ENCODE data around the gene MRPL27. TPM values are rescaled to one million over a fixed set of nuclear protein-coding genes. Genes with fewer than 3 reads are reported as not detected.

Gene MRPL27
- total RNA-seq, 1 donor from 2014 or later = 77.2 TPM

DNA sequence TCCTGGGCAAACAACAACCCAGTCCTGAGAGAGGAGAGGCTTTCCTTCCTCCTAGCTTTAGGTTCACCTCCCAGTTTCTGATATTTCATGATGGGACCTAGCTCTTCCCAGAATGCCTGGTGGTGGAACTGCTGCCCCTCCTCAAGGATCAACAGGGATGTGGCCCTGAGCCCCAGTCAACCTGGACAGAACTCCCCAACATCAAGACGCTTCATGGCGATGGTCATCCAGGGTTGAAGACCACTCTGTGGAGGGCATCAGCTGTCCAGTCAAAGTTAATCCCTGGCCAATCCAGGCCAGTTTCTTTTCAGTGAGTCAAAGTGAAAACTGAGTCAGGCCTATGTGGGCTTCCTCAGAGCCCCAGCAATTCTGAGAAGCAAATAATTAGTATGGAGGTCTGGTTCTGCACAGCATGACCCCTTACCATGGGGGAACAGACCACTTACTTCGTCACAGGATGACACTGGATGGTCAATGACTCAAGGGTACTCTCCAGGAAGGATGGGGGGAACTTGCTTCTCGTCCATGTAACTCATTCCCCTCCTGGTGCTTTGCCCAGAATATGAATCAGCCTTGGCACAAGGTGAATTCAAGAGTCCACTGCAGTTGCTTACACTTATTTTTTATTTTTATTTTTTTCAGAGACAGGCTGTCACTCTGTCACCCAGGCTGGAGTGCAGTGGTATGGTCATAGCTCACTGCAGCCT lies 41.7 kb downstream of the MRPL27 start:
- no peaks in the 10 kb centered on the region for H3K9me3 Mint-ChIP-seq (ENCODE audit: unreplicated experiment)
- peaks cover 6% of the 10 kb centered on the region for H3K27me3 Mint-ChIP-seq (ENCODE audit: unreplicated experiment)
- TF ChIP-seq, protein P1, sequence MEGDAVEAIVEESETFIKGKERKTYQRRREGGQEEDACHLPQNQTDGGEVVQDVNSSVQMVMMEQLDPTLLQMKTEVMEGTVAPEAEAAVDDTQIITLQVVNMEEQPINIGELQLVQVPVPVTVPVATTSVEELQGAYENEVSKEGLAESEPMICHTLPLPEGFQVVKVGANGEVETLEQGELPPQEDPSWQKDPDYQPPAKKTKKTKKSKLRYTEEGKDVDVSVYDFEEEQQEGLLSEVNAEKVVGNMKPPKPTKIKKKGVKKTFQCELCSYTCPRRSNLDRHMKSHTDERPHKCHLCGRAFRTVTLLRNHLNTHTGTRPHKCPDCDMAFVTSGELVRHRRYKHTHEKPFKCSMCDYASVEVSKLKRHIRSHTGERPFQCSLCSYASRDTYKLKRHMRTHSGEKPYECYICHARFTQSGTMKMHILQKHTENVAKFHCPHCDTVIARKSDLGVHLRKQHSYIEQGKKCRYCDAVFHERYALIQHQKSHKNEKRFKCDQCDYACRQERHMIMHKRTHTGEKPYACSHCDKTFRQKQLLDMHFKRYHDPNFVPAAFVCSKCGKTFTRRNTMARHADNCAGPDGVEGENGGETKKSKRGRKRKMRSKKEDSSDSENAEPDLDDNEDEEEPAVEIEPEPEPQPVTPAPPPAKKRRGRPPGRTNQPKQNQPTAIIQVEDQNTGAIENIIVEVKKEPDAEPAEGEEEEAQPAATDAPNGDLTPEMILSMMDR (IDR thresholded peaks at IDR 0.05; ENCODE audit: partially characterized antibody, unreplicated experiment) = no peak
- H3K4me1 Mint-ChIP-seq (ENCODE audit: low read depth, unreplicated experiment) = peaks cover 10% of the 10 kb centered on the region
- no peak overlapping the region for H3K27ac Mint-ChIP-seq (ENCODE audit: unreplicated experiment)
- no peak overlapping the region for H3K4me3 Mint-ChIP-seq (ENCODE audit: unreplicated experiment)
- H3K36me3 Mint-ChIP-seq (ENCODE audit: unreplicated experiment) = no peaks in the 10 kb centered on the region
- DNase-seq = no peak

DNA sequence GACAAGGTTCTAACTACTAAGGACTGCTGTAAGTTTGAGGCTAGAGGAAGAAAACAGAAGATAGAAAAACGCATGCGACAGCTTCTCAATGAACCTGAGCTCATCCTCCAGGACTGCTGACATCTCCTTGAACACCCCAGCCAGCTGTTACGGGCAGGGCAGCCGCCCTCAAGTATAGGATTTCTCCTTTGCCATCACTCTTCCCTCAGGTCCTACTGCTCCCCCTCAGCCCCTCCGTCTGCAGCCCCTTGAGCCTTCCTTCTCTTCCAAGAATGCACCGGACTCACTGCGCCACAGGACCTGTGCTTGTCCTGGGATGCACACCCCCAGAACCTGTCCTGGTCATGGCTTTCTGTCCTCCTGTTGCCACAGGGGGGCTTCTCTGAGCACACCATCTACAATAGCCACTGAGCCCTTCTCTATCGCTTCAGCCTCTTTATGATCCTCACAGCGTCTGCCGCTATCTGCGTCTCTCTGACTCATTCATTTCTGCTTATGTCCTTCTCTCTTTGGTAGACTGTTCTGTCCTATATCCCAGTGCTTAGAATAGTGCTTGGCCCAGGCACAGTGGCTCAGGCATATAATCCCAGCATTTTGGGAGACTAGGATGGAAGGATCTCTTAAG lies 42.7 kb downstream of the MRPL27 start:
- H3K9me3 Mint-ChIP-seq (ENCODE audit: unreplicated experiment) = peaks cover 3% of the 10 kb centered on the region
- DNase-seq = no peak
- no peak overlapping the region for H3K4me3 Mint-ChIP-seq (ENCODE audit: unreplicated experiment)
- no peaks in the 10 kb centered on the region for H3K36me3 Mint-ChIP-seq (ENCODE audit: unreplicated experiment)
- TF ChIP-seq, protein P1 (IDR thresholded peaks at IDR 0.05; ENCODE audit: partially characterized antibody, unreplicated experiment) = no peak
- no peak overlapping the region for H3K27ac Mint-ChIP-seq (ENCODE audit: unreplicated experiment)
- H3K4me1 Mint-ChIP-seq (ENCODE audit: low read depth, unreplicated experiment) = peaks cover 10% of the 10 kb centered on the region
- peaks cover 6% of the 10 kb centered on the region for H3K27me3 Mint-ChIP-seq (ENCODE audit: unreplicated experiment)

DNA sequence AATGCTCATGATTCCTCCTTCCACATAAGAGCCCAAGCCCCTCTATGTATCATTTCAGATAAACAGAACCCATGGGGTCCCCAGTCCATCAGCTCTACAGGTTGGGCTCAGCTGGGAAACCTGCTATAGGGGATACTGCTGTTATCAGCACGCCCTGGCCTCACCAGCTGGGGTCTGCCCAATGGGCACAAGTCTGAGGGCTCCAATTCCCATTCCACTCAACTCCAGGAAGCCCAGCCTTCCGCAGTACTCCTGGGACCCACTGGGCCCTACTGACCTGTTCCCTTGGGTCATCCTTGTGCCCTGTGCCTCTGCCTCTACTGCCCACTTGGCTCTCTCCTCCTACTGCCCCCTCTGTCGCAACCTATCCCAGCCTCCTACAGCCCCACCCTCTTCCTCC lies 43.3 kb downstream of the MRPL27 start:
- Mint-ChIP-seq H3K4me1 (ENCODE audit: low read depth, unreplicated experiment) (peaks cover 10% of the 10 kb centered on the region), H3K9me3 (ENCODE audit: unreplicated experiment) (peaks cover 3% of the 10 kb centered on the region), H3K27me3 (ENCODE audit: unreplicated experiment) (peaks cover 6% of the 10 kb centered on the region), H3K4me3 (ENCODE audit: unreplicated experiment) (no peak overlapping the region), H3K27ac (ENCODE audit: unreplicated experiment) (no peak overlapping the region), H3K36me3 (ENCODE audit: unreplicated experiment) (no peaks in the 10 kb centered on the region)
- TF ChIP-seq, protein P1 (IDR thresholded peaks at IDR 0.05; ENCODE audit: partially characterized antibody, unreplicated experiment) = no peak
- no peak for DNase-seq

DNA sequence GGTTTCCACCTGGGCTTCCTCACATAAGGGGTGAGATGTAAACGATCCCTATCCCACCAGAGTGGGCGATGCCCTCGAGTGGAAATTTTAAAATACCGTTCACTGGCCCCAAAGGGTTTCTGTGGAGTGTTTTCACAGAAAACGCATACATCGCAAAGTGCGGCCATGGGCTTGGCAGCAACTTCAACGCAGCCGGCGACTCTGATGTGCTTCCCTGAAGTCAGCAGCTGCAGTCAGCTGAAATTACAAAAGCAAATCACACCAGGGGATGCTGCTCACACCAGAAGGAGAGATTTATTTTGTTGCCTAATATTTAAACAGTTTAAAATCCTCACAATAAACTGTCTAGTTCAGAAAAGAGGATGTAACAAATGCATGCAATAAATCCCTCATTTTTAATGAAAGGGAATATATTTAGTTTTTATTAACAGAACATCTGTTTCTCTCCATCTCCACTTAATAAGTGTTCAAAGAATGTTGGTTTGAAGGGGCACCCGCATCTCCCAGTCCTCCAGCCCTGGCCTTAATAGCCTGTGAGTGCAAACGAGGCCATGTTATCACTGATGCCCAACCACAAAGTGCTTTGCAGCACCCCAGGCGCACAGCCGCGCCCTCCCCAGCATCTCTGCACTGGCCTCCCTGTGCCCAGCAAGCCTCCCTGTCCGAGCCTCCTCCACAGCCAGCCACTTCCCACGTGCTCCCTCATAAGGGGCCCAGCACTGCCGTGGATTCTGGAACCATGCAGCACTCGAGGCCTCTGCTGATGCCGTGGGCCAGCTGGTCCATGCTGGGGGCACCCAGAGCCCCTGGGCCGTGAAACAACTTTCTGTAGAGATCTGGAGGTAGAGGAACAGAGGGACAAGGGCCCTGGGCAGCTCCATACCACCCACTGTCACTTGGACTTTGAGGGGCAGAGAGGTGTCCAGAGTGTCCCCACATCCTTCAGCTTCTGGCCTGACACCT lies 44.3 kb downstream of the MRPL27 start:
- Mint-ChIP-seq H3K4me1 (ENCODE audit: low read depth, unreplicated experiment) (peaks cover 10% of the 10 kb centered on the region), H3K9me3 (ENCODE audit: unreplicated experiment) (peaks cover 3% of the 10 kb centered on the region), H3K36me3 (ENCODE audit: unreplicated experiment) (no peaks in the 10 kb centered on the region), H3K4me3 (ENCODE audit: unreplicated experiment) (no peak overlapping the region), H3K27ac (ENCODE audit: unreplicated experiment) (no peak overlapping the region), H3K27me3 (ENCODE audit: unreplicated experiment) (peaks cover 6% of the 10 kb centered on the region)
- DNase-seq = no peak
- TF ChIP-seq, protein P1 (IDR thresholded peaks at IDR 0.05; ENCODE audit: partially characterized antibody, unreplicated experiment) = no peak
